Tongue (tissue), 2 donors: ENCODE data around the gene PRKN. TPM values are rescaled to one million over a fixed set of nuclear protein-coding genes. Genes with fewer than 3 reads are reported as not detected.

Source experiments
- DNase-seq: peaks from one replicate; pipeline ENCODE4 v3.0.0-alpha.2; 2015
- total RNA-seq: library from RNA; depleted of rRNA; stranded (reverse); fragments of >200 nt; gene quantifications from one replicate; pipeline ENCODE4 v1.2.3, GENCODE V29; 2014

Gene PRKN
- total RNA-seq, 1 donor from 2014 or later, result 7.0 TPM

GRCh38 chr6:161954077-161954476 lies 773.5 kb downstream of the PRKN start:
- DNase-seq, result no peak

GRCh38 chr6:161951126-161951525 lies 776.4 kb downstream of the PRKN start:
- DNase-seq, result no peak

- DNase-seq, result no peak
These were observed 778.0 kb downstream of the PRKN start for GRCh38 chr6:161949531-161949930.

DNA sequence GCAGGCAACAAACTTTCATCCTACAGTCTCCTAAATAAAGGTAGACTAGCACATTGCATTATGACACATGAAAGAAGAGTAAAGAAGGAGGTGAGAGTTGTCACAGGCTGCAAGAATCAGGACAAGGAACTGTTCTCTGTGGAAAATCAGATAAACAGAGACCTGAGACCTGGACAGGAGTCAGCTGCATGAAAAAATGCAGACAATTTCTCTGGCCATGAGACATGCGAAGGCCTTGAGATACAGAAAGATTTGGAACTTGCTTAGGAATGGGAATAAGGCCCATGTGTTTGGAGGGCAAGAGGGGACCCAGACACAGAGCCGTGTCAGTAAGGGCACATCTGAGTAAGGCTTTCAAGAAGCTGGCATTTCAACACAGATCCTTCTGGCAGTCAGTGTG lies 779.1 kb downstream of the PRKN start:
- no peak for DNase-seq

GRCh38 chr6:161947371-161947770 lies 780.2 kb downstream of the PRKN start:
- no peak for DNase-seq

DNA sequence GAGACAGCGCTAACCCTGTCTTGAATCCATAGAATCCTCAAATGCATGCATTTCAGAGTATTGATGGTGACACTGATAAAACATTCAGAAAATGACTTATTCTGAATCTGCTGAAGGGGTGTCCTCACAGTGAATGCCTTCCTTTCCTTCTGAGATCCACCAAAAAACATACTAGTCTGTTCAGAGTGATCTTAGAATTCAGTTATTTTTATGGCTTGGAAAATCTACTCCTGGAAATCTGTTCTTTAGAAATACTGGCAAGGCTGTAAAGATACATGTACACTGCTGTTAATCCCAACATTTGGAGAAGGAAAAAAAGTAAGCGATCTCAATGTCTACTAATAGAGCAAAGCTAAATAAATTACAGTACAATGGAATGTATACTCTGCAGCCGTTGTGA lies 781.1 kb downstream of the PRKN start:
- DNase-seq, result no peak

DNA sequence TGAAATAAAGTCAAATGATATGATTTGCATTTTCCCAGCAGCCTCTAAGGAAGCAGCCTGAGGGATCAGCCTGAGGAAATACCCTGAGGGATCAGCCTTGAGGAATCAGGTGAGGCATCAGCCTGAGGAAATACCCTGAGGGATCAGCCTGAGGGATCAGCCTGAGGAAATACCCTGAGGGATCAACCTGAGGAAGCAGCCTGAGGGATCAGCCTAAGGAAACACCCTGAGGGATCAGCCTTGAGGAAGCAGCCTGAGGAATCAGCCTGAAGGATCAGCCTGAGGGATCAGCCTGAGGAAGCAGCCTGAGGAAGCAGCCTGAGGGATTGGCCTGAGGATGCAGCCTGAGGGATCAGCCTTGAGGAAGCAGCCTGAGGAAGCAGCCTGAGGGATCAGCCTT lies 784.0 kb downstream of the PRKN start:
- no peak for DNase-seq

DNA sequence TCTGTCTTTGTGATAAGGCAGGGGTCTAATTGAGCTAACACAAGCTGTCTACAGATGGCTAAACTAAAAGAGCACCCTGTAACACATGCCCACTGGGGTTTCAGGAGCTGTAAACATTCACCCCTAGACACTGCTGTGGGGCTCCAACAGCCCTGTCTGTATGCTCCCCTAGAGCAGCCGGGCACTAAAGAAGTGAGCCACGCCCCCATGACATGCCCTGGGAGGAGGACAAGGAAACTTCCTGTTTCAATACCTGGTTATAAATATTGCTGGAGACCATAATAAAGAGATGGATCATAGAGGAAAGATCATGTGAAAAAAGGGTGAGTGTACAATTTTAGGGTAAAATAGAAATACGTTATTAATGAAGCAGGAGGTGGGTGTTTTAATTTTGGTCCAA lies 786.0 kb downstream of the PRKN start:
- no peak for DNase-seq

- no peak for DNase-seq
These were observed 787.0 kb downstream of the PRKN start for GRCh38 chr6:161940519-161940918.

DNA sequence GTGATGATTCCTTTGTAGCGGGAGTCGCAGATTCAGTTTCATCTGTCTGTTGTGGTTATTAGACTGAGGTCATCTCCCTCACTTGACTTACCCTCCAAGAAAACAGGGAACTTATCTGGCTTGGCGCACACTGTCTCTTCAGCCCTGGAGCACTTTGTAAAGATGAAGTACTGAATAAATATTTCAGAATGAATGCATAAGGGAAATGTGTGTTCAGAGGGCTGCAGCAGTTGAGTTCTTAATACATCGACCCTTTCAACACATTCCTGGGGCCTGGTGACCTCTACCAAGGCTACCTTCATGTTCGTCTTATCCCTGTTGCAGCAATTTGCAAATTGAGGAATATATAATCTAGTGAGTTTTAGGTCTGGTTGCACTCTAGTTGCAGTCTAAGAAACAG lies 801.2 kb downstream of the PRKN start:
- DNase-seq, result no peak

DNA sequence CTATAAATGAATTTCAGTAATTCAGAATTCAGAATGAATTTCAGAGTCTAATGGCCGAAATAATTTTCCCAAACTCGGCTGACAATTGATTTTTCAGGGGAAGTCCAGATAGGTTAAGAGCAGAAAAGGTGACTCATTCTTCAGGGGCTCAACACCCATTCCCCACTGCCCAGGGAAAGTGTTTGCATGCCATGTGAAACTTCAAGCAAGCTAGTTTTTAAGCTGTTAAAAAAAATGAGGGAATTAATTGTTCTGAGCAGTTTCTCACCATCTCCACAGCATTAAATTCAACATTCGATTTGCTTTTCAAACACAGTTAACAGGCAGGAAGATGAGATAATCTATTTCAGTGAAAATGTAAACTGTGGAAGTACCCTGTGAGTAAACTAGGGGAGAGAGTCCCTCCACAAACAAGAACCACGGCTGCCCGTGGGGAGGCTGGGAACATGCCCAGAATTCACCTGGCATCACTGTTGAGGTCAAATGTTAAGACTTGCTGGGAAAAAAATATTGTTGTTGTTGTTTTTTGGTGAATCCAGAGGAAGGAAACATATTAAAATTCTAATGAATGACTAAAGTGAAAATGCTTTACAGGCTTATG lies 803.0 kb downstream of the PRKN start:
- no peak for DNase-seq

DNA sequence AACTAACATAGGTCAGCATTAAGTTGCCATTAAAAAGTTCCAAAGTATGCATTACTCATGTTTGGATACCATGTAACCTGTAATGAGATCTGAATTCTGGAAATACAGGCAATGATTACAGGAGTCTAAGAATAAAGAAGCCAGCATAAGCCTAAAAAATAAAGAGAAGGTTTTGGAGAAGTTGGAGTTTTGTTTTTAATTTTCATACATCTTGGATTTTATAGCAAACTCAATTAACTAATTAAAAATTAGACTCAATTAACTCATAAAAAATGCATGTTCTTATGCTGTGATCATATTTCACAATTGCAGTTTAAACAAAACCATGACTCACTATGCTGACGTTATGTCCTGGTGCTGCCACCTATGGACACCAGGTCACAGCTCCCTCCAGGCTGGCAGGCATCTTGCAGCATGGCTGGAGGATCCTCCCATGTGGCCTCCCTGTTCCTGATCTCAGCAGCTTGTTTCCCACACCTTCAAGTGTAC lies 804.9 kb downstream of the PRKN start:
- peak; percentile 51 for DNase-seq

DNA sequence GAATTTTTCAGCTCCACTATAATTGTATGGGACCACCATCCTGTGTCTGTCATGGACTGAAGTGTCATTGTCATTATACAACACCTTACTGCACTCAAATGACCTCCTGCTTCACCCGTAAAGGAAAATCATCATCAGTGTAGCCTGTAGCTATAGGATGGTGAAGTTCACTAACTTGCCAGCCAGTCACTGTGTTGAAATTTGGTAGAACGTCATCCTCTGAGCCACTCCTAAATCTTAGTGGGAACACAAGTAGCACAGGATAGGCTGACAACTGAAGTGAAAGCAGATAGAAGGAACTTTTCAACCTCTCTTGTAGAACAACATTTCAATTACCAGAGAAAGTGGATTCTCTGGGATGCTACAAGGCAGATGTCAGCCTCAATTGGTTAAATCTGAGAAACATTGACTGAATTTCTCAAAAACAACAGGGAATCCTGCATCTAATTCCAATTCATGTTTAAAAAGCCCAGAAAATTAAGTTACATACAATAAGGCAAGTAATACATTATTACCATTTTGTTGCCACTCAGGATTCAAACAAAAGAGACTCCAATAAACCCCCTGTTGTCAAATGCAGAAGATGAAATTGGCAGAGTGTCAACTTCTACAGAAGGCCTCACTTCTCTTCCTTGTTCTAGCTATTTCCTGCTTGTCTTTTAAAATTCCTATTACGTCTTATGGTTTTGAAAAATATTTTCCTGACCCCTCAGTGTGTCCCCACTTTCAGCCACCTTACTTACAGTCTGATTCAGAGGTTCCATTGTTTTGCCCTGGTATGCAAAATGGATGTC lies 805.8 kb downstream of the PRKN start:
- DNase-seq, result no peak

DNA sequence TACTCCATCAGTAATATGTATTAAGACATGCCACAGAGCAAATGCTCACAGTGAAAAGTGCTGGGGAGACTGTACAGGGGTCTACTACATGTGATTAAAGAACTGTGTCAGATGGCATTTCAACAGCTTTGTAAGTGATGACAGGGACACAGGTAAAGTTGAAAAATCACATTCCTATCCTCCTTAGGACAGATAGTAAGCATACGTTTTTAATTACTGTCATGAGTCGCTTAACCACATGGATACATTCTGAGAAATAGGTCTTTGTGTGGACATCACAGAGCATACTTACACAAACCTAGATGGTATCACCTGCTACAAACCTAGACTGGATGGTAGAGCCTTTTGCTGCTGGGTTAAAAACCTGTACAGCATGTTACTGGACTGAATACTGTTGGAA lies 807.9 kb downstream of the PRKN start:
- DNase-seq, result no peak

DNA sequence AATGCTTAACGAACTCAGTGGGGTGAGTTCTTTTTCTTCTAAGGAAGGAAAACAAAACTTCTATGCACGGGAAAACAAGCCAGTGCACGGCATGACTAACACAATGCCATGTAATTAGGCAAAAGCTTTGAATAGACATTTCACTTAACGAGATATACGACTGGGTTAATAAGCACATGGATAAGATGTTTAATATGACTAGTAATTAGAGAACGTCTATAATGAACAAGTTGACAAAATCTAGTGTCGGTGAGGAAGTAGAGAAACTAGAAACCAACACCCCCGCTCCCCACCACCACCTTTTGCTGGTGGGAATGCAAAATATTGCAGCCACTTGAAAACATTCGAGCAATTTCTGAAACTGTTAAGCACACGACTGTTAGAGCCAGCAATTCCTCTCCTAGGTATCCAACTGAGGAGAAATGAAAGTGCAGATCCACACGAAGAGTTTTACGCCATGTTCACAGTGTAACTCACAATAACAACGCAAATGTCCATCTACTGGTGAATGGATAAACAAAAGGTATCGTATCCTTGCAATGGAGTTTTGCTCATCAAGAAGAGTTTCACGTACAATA lies 808.8 kb downstream of the PRKN start:
- DNase-seq, result no peak

DNA sequence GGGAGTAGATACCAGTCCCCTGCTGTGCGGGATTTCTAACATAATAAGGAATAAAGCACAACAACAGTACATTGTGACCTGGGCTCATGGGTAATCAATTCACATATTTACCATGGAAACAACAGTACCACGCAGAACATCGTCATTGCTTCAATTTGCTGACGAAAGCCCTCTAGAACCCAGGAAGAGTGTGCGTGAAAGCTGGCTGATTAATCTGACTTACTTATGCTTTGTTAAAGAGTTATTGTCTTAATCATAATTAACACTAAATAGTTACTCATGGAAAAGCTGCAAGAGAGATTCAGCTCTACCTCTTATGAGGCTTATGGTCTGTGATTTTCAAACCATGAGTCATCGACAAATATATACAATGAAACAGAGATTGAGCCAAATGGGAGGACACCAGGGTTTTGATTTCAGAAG lies 809.4 kb downstream of the PRKN start:
- DNase-seq, result no peak

GRCh38 chr6:161917645-161918044 lies 809.9 kb downstream of the PRKN start:
- DNase-seq, result no peak

GRCh38 chr6:161915456-161915964 lies 812.1 kb downstream of the PRKN start:
- DNase-seq, result peak; percentile 1

DNA sequence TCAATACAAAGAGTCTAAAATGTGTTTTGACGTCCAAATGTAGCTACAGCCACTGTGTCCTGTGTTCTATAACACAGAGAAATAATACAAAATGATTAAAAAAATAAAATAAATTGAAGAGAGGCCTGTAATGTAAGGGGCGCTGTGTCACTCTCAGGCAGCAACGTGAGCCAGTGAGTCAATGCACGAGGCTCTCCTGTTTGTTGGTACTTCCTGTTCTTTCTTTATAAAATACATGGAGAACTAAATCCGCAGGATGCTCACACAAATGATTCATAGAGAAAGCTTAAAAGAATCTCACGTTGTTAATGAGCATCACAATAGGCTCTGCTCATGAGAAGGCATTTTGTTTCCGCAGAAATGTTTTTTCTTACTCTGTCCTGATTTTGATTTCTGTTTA lies 818.7 kb downstream of the PRKN start:
- no peak for DNase-seq

GRCh38 chr6:161906571-161906970 lies 821.0 kb downstream of the PRKN start:
- no peak for DNase-seq

- no peak for DNase-seq
These were observed 823.9 kb downstream of the PRKN start for GRCh38 chr6:161903584-161904212.

DNA sequence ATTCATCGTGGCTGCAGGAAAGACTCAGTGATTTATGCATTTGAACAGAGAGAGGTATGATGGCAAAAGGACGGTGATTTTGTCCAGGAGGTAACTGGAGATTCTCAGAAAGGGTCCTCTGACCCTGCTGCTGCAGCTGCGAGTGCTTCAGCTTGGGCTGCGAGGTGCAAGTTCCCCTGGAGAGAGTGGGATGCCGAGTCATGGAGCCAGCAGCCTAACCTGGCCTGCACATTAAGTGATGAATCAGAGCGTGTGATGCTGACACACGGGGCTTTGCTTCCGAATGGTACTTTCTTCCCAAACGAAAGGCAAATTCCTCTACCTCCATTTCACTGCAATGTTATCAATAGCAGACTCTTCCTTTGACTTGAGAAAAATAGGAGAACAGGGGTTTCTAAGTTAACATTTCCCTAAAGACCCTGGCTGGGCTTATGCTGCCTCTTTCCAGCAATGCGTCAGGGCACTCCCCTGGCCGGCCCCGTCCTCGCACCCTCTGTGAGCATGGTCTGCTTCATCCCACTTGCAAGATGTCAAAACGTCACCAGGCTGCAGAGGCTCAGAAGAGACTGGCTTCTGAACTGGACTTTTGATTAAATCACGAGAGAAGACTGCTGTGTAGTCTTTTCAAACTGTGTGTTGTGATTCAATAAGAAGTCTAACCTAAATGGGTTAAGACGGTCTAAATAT lies 825.7 kb downstream of the PRKN start:
- peak; percentile 19 for DNase-seq
